ENCODE measurements around the gene GDF10. TPM values are rescaled to one million over a fixed set of nuclear protein-coding genes. Genes with fewer than 3 reads are reported as not detected.

GDF10 gene
- total and polyA plus RNA-seq, 2 donors (not counting 1 experiment from before 2014, with no cell fraction given): not detected

DNA sequence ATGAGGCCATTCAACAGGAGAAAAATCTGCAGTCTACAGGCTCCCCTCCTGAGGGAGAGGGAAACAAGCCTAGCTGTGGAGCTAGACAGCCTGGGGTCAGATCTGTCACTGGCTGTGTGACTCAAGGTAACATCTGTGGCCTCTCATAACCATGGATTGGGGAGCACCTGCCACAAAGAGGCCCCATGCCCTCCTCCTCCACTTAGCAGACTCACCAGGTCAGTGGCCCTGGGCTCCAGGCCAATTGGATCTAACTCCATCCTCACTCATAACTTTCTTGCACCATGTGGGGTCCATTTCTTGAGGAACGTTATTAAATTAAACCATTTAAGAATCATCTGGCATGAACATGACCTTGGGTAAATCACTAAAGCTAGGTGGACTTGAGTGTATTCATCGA lies 1.8 kb downstream of the GDF10 start:
- H3K4me3 ChIP-seq (ENCODE audit: control extremely low read depth in 1 of 5, extremely low read depth in 1 of 5, insufficient read depth in 1 of 5, low read depth in 2 of 5, low read length in 4 of 5): no peak overlapping the region
- peaks cover 0 to 6% of the 10 kb centered on the region in 2 donors for H3K4me1 ChIP-seq (ENCODE audit: control insufficient read depth in 2 of 2, insufficient read depth in 2 of 2, low read length in 2 of 2)
- DNase-seq (no peak), ATAC-seq (ENCODE audit: low read depth) (no peak)
- intact Hi-C loops (cut with micrococcal nuclease): no loop called here
- H3K27me3 ChIP-seq (replicated peaks in 1 of 4; ENCODE audit: control extremely low read depth in 1 of 4, control insufficient read depth in 3 of 4, insufficient read depth in 4 of 4, low read length in 3 of 4): peaks cover 0 to 22% (median 5%) of the 10 kb centered on the region in 4 experiments
- no peak overlapping the region for H3K9ac ChIP-seq (ENCODE audit: low read length)
- Mint-ChIP-seq H3K4me1 (peaks cover 3% of the 10 kb centered on the region), H3K4me3 (no peak overlapping the region), H3K27ac (no peak overlapping the region), H3K9me3 (ENCODE audit: insufficient read depth) (no peaks in the 10 kb centered on the region), H3K27me3 (peaks cover 48% of the 10 kb centered on the region)
- H3K9me3 ChIP-seq (ENCODE audit: control extremely low read depth in 1 of 3, control insufficient read depth in 2 of 3, insufficient read depth in 1 of 3, low read length in 2 of 3): no peaks in the 10 kb centered on the region
- ChIA-PET POLR2A (no interaction called here), CTCF (no interaction called here)
- H4K20me1 ChIP-seq (ENCODE audit: control insufficient read depth, insufficient read depth, low read length, poor library complexity, severe bottlenecking): no peaks in the 10 kb centered on the region
- 90% methylated on average over 1 of the region's 2 CpGs for WGBS (ENCODE audit: insufficient coverage)
- no peak overlapping the region for H3K4me2 ChIP-seq (replicated peaks; ENCODE audit: low read depth, low read length, poor library complexity, severe bottlenecking)
- no peak for TF ChIP-seq EZH2 (IDR thresholded peaks at IDR 0.05; ENCODE audit: borderline replicate concordance, insufficient read depth, low read depth, low read length, poor library complexity, severe bottlenecking)
- TF ChIP-seq, protein P1, sequence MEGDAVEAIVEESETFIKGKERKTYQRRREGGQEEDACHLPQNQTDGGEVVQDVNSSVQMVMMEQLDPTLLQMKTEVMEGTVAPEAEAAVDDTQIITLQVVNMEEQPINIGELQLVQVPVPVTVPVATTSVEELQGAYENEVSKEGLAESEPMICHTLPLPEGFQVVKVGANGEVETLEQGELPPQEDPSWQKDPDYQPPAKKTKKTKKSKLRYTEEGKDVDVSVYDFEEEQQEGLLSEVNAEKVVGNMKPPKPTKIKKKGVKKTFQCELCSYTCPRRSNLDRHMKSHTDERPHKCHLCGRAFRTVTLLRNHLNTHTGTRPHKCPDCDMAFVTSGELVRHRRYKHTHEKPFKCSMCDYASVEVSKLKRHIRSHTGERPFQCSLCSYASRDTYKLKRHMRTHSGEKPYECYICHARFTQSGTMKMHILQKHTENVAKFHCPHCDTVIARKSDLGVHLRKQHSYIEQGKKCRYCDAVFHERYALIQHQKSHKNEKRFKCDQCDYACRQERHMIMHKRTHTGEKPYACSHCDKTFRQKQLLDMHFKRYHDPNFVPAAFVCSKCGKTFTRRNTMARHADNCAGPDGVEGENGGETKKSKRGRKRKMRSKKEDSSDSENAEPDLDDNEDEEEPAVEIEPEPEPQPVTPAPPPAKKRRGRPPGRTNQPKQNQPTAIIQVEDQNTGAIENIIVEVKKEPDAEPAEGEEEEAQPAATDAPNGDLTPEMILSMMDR (IDR thresholded peaks at IDR 0.05): no peak
- H2AFZ ChIP-seq (ENCODE audit: insufficient read depth, low read depth, low read length, poor library complexity, severe bottlenecking): no peak overlapping the region
- no peaks in the 10 kb centered on the region for H3K36me3 ChIP-seq (replicated peaks in 1 of 2; ENCODE audit: control extremely low read depth in 1 of 2, control insufficient read depth in 1 of 2, extremely low read depth in 1 of 2, insufficient read depth in 2 of 2, low read length in 1 of 2)
- no peak overlapping the region for H3K27ac ChIP-seq (ENCODE audit: low read length in 2 of 2)
- H3K79me2 ChIP-seq (ENCODE audit: control insufficient read depth, insufficient read depth, low read length): no peaks in the 10 kb centered on the region

DNA sequence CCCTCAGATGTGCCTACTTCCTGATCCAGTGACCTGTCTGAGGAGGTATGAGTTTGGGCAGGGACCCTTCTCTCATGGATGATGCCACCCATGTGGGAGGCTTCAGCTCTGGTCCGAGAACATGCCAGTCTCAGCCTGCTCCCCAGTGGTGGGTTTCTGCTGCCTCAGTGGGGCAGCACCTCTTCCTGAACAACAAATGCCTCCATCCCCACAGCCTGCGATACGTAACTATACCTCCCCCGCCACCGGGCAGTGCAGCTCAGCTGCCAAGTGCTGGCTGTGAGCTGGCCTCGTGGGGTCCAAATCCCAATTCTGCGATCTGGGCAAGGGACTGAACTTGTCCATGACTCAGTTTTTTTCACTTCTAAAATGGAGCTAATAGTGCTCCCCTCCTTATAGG lies 3.1 kb downstream of the GDF10 start:
- Mint-ChIP-seq H3K27ac (no peak overlapping the region), H3K4me1 (peaks cover 3% of the 10 kb centered on the region), H3K27me3 (peaks cover 41% of the 10 kb centered on the region), H3K9me3 (ENCODE audit: insufficient read depth) (no peaks in the 10 kb centered on the region), H3K4me3 (no peak overlapping the region)
- ATAC-seq (ENCODE audit: low read depth): no peak
- Histone ChIP-seq H3K27me3 (replicated peaks in 1 of 4; ENCODE audit: control extremely low read depth in 1 of 4, control insufficient read depth in 3 of 4, insufficient read depth in 4 of 4, low read length in 3 of 4) (peaks cover 0 to 22% (median 5%) of the 10 kb centered on the region in 4 experiments), H3K4me2 (replicated peaks; ENCODE audit: low read depth, low read length, poor library complexity, severe bottlenecking) (no peak overlapping the region), H4K20me1 (ENCODE audit: control insufficient read depth, insufficient read depth, low read length, poor library complexity, severe bottlenecking) (no peaks in the 10 kb centered on the region), H3K9ac (ENCODE audit: low read length) (no peak overlapping the region), H2AFZ (ENCODE audit: insufficient read depth, low read depth, low read length, poor library complexity, severe bottlenecking) (no peak overlapping the region), H3K79me2 (ENCODE audit: control insufficient read depth, insufficient read depth, low read length) (no peaks in the 10 kb centered on the region), H3K27ac (ENCODE audit: low read length in 2 of 2) (no peak overlapping the region), H3K36me3 (replicated peaks in 1 of 2; ENCODE audit: control extremely low read depth in 1 of 2, control insufficient read depth in 1 of 2, extremely low read depth in 1 of 2, insufficient read depth in 2 of 2, low read length in 1 of 2) (no peaks in the 10 kb centered on the region), H3K9me3 (ENCODE audit: control extremely low read depth in 1 of 3, control insufficient read depth in 2 of 3, insufficient read depth in 1 of 3, low read length in 2 of 3) (no peaks in the 10 kb centered on the region), H3K4me3 (ENCODE audit: control extremely low read depth in 1 of 5, extremely low read depth in 1 of 5, insufficient read depth in 1 of 5, low read depth in 2 of 5, low read length in 4 of 5) (no peak overlapping the region), H3K4me1 (ENCODE audit: control insufficient read depth in 2 of 2, insufficient read depth in 2 of 2, low read length in 2 of 2) (peaks cover 0 to 6% of the 10 kb centered on the region in 2 donors)
- DNase-seq: no peak
- intact Hi-C loops (cut with micrococcal nuclease): no loop called here
- TF ChIP-seq, protein P1 (IDR thresholded peaks at IDR 0.05): no peak
- TF ChIP-seq EZH2 (IDR thresholded peaks at IDR 0.05; ENCODE audit: borderline replicate concordance, insufficient read depth, low read depth, low read length, poor library complexity, severe bottlenecking): no peak
- WGBS (ENCODE audit: insufficient coverage): 96% methylated on average over 5 of the region's 7 CpGs
- ChIA-PET POLR2A (no interaction called here), CTCF (interaction anchor here (0.9 to 2.0 kb wide), 3 partner anchors 9 to 278 kb away, joined by 5 to 8 read pairs (median 8); no protein-coding TSS in a partner anchor)
